Retinal pigment epithelial cell (primary cell): Measurements from ENCODE around the gene PDZD2.

Experiments
- DNase-seq: peaks from one replicate; pipeline ENCODE4 v3.0.0-alpha.2; 2010; ENCODE audit warnings: low read depth
- H3K4me3 ChIP-seq: 2 replicates; pipeline ENCODE4 v1.5.1; 2011; ENCODE audit warnings: mild to moderate bottlenecking, low read length, control low read depth, moderate library complexity
- CTCF ChIP-seq: conservative IDR thresholded peaks from 2 replicates; pipeline ENCODE4 v1.5.1; 2011; ENCODE audit warnings: low read depth, low read length, control low read depth, inconsistent platforms

PDZD2 gene

GRCh38 chr5:31754741-31755675 lies 116.1 kb downstream of the PDZD2 start:
- no peak for DNase-seq

GRCh38 chr5:31755676-31756230 lies 116.8 kb downstream of the PDZD2 start:
- TF ChIP-seq CTCF = no peak
- H3K4me3 ChIP-seq = no peak overlapping the region
- no peak for DNase-seq

More at GRCh38 chr5:31754741-31755675, 116.1 kb downstream of the PDZD2 start:
- TF ChIP-seq CTCF = no peak
- no peak overlapping the region for H3K4me3 ChIP-seq

GRCh38 chr5:31757806-31758205 lies 118.9 kb downstream of the PDZD2 start:
- H3K4me3 ChIP-seq = no peak overlapping the region
- no peak for TF ChIP-seq CTCF
- no peak for DNase-seq

- TF ChIP-seq CTCF = no peak
- H3K4me3 ChIP-seq = no peak overlapping the region
- no peak for DNase-seq
Measured at GRCh38 chr5:31758803-31759425, 120.0 kb downstream of the PDZD2 start.

GRCh38 chr5:31759925-31760324 lies 121.0 kb downstream of the PDZD2 start:
- TF ChIP-seq CTCF = no peak
- H3K4me3 ChIP-seq = no peak overlapping the region

GRCh38 chr5:31761877-31762276 lies 122.9 kb downstream of the PDZD2 start:
- no peak overlapping the region for H3K4me3 ChIP-seq
- no peak for DNase-seq
- no peak for TF ChIP-seq CTCF

More at GRCh38 chr5:31759925-31760324, 121.0 kb downstream of the PDZD2 start:
- no peak for DNase-seq
